GM12878 (cell line): ENCODE results near the gene TDRD10. TPM values are rescaled to one million over a fixed set of nuclear protein-coding genes. Genes with fewer than 3 reads are reported as not detected.

Experiments used
- ATAC-seq: fragments of 200-7000 bp; cut with Tn5 transposase; 3 replicates; pipeline ENCODE4 v1.9.1; 2020; ENCODE audit warnings: mild to moderate bottlenecking, moderate library complexity
- BruUV-seq: library from RNA; stranded (reverse); fragments of 400-500 nt; replicated peaks from 2 replicates; lab custom pipeline; 2021; lab: Mats Ljungman, UMichigan
- CTCF ChIA-PET: fragments of 300-600 bp; sonication (Branson Sonifier 250); formaldehyde crosslinking; extraction: SDS; loops from one replicate; lab custom pipeline; 2021; ENCODE audit warnings: inconsistent platforms; lab: Yijun Ruan, JAX
- POLR2A ChIA-PET: fragments of 350-600 bp; formaldehyde crosslinking; extraction: SDS; loops from one replicate; lab custom pipeline; 2021; ENCODE audit warnings: inconsistent platforms; lab: Charles Lee
- RAD21 ChIA-PET: fragments of 300-600 bp; sonication (Branson Sonifier 250); formaldehyde crosslinking; loops from one replicate; lab custom pipeline; 2023; ENCODE audit warnings: antibody characterized with exemption; ENCODE audit not compliant: unreplicated experiment; lab: Charles Lee
- SMC1A ChIA-PET: fragments of 300-600 bp; sonication (Branson Sonifier 250); formaldehyde crosslinking; loops from one replicate; lab custom pipeline; 2023; ENCODE audit not compliant: unreplicated experiment, uncharacterized antibody; lab: Charles Lee
- DNase-seq: peaks from one replicate; pipeline ENCODE4 v3.0.0-alpha.2; 2011; ENCODE audit warnings: low read depth, low spot score
- FAIRE-seq: peaks from 3 replicates; lab custom pipeline; 2011; peaks lifted over from hg19 to GRCh38; lab: Jason Lieb, UNC
- H2AFZ ChIP-seq: 2 replicates; pipeline ENCODE4 v1.6.0; 2011; ENCODE audit warnings: low read depth, low read length, control low read depth; ENCODE audit not compliant: control insufficient read depth
- H3K27ac ChIP-seq: 2 replicates; pipeline ENCODE4 v1.5.1; 2011; ENCODE audit warnings: control low read depth; ENCODE audit not compliant: control insufficient read depth, insufficient read depth
- H3K27me3 ChIP-seq, 2 experiments: replicated peaks in 1 of 2; 2 replicates each; pipeline versions ENCODE4 v1.6.0 to v1.6.1; 2011; ENCODE audit warnings: low read length in 1 of 2; ENCODE audit not compliant: control insufficient read depth in 2 of 2, insufficient read depth in 2 of 2
- H3K36me3 ChIP-seq, 2 experiments: 2 replicates each; pipeline ENCODE4 v1.5.1; 2011; ENCODE audit warnings: low read length in 1 of 2; ENCODE audit not compliant: control insufficient read depth in 2 of 2, insufficient read depth in 2 of 2
- H3K4me1 ChIP-seq: 2 replicates; pipeline ENCODE4 v1.6.1; 2011; ENCODE audit warnings: mild to moderate bottlenecking, low read length, moderate library complexity, mixed read lengths; ENCODE audit not compliant: control insufficient read depth, insufficient read depth
- H3K4me2 ChIP-seq: 2 replicates; pipeline ENCODE4 v1.6.0; 2011; ENCODE audit warnings: control low read depth; ENCODE audit not compliant: control insufficient read depth, insufficient read depth
- H3K4me3 ChIP-seq: fragments of 200-600 bp; sonication (generic); 2 replicates; pipeline ENCODE4 v1.5.1; 2016
- H3K79me2 ChIP-seq: 2 replicates; pipeline ENCODE4 v1.6.0; 2011; ENCODE audit warnings: low read length; ENCODE audit not compliant: control insufficient read depth, insufficient read depth
- H3K9ac ChIP-seq: 2 replicates; pipeline ENCODE4 v1.8.0; 2011; ENCODE audit warnings: low read length, control low read depth, mixed read lengths; ENCODE audit not compliant: control insufficient read depth, insufficient read depth
- H3K9me3 ChIP-seq: replicated peaks from 3 replicates; pipeline ENCODE4 v1.5.1; 2011; ENCODE audit warnings: mild to moderate bottlenecking, low read length; ENCODE audit not compliant: control insufficient read depth, insufficient read depth
- H4K20me1 ChIP-seq: 2 replicates; pipeline ENCODE4 v1.6.0; 2011; ENCODE audit not compliant: control insufficient read depth, insufficient read depth
- CEBPB ChIP-seq, 2 experiments: fragments of 150-350 bp in 1 of 2; IDR thresholded peaks; 2 replicates each; pipeline ENCODE4 v1.6.1; 2012 to 2014; ENCODE audit warnings: low read depth in 2 of 2, low read length in 2 of 2, borderline replicate concordance in 1 of 2, inconsistent platforms in 1 of 2
- NRF1 ChIP-seq: conservative IDR thresholded peaks from 2 replicates; pipeline ENCODE4 v1.6.1; 2011; ENCODE audit warnings: mild to moderate bottlenecking, low read depth, low read length, improper control_type of control experiment
- POLR2AphosphoS2 ChIP-seq: IDR thresholded peaks from 2 replicates; pipeline ENCODE4 v1.6.1; 2011; ENCODE audit warnings: low read depth, mild to moderate bottlenecking, low read length, improper control_type of control experiment, moderate library complexity
- WGBS: methylation state at CpG from one replicate; pipeline ENCODE4 v1.1.6; 2016; ENCODE audit warnings: low lambda C conversion rate; ENCODE audit not compliant: insufficient replicate concordance, insufficient coverage; ENCODE audit errors: missing lambda C conversion rate; 5-methylcytosine and 5-hydroxymethylcytosine counted together
- in situ Hi-C: fragments of 300-500 bp; cut with MboI; formaldehyde crosslinking; loops from 9 replicates; pipeline ENCODE4 v1.14.3; 2018; ENCODE audit warnings: mixed read lengths
- intact Hi-C: fragments of 100-400 bp; cut with micrococcal nuclease; formaldehyde crosslinking; loops from one replicate; pipeline ENCODE4 v1.14.2; 2022; ENCODE audit not compliant: unreplicated experiment
- polyA plus RNA-seq, 11 experiments: library from polyadenylated mRNA; depleted of rRNA in 4 of 11; unstranded in 6 of 11; stranded (reverse) in 5 of 11; fragments of >200 nt; fragmentation: Nextera tagmentation in 4 of 11; fragmentation: Illumina TruSeq in 1 of 11; extraction: Ambion mirVana in 4 of 11; extraction: Trizol in 1 of 11; gene quantifications; 1 replicate in 1 of 11; 2 replicates in 10 of 11; pipeline versions ENCODE4 v1.2.1 to v1.2.3, GENCODE V29; 2011 to 2016; ENCODE audit warnings: inconsistent platforms in 2 of 11, missing spikeins in 2 of 11, low read depth in 1 of 11
- total RNA-seq, 4 experiments: library from RNA; depleted of rRNA in 3 of 4; stranded (reverse); fragments of >200 nt in 3 of 4; fragmentation: Illumina TruSeq in 1 of 4; extraction: Trizol in 1 of 4; gene quantifications; 2 replicates each; pipeline versions ENCODE4 v1.2.1 to v1.2.3, GENCODE V29; 2013 to 2021
- TF ChIP-seq, protein P1 (sequence below): fragments of 450-650 bp; IDR thresholded peaks from 2 replicates; pipeline ENCODE4 v1.6.1; 2016; ENCODE audit warnings: mild to moderate bottlenecking, moderate library complexity, borderline replicate concordance

TDRD10 gene
- total and polyA plus RNA-seq, 10 of the 15 experiments (the other 5 are each of a cell fraction or from before 2014, with no cell fraction given): not detected

GRCh38 chr1:154500533-154500932 is 1.5 kb upstream of the TDRD10 start (continued):
- no peak for TF ChIP-seq POLR2AphosphoS2
- TF ChIP-seq, protein P1, sequence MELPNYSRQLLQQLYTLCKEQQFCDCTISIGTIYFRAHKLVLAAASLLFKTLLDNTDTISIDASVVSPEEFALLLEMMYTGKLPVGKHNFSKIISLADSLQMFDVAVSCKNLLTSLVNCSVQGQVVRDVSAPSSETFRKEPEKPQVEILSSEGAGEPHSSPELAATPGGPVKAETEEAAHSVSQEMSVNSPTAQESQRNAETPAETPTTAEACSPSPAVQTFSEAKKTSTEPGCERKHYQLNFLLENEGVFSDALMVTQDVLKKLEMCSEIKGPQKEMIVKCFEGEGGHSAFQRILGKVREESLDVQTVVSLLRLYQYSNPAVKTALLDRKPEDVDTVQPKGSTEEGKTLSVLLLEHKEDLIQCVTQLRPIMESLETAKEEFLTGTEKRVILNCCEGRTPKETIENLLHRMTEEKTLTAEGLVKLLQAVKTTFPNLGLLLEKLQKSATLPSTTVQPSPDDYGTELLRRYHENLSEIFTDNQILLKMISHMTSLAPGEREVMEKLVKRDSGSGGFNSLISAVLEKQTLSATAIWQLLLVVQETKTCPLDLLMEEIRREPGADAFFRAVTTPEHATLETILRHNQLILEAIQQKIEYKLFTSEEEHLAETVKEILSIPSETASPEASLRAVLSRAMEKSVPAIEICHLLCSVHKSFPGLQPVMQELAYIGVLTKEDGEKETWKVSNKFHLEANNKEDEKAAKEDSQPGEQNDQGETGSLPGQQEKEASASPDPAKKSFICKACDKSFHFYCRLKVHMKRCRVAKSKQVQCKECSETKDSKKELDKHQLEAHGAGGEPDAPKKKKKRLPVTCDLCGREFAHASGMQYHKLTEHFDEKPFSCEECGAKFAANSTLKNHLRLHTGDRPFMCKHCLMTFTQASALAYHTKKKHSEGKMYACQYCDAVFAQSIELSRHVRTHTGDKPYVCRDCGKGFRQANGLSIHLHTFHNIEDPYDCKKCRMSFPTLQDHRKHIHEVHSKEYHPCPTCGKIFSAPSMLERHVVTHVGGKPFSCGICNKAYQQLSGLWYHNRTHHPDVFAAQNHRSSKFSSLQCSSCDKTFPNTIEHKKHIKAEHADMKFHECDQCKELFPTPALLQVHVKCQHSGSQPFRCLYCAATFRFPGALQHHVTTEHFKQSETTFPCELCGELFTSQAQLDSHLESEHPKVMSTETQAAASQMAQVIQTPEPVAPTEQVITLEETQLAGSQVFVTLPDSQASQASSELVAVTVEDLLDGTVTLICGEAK: no peak

GRCh38 chr1:154501423-154502065 is 475 bp upstream of the TDRD10 start:
- no peak overlapping the region for H3K4me3 ChIP-seq
- no peak overlapping the region; the same call in 1 of the 2 replicates for H2AFZ ChIP-seq
- peak in 1 of 2 experiments; percentile 57; a peak in 1 of 4 replicates for TF ChIP-seq CEBPB (IDR thresholded peaks at IDR 0.05; ENCODE audit: borderline replicate concordance in 1 of 2, low read depth in 2 of 2, low read length in 2 of 2)
- no peak for TF ChIP-seq NRF1
- RAD21 ChIA-PET: no interaction called here
- no peak for ATAC-seq
- in situ Hi-C loops (no loop called here), intact Hi-C loops (no loop called here)
- CTCF ChIA-PET: no interaction called here
- H3K4me2 ChIP-seq: peak overlapping the region; percentile 31; the same call in 1 of the 2 replicates
- no peaks in the 10 kb centered on the region; the same call in 2 of the 3 replicates for H3K9me3 ChIP-seq
- DNase-seq: no peak
- no peak overlapping the region for H3K27ac ChIP-seq
- no peak for FAIRE-seq
- SMC1A ChIA-PET: interaction anchor here (1.1 kb wide), 1 partner anchor 9 kb away, joined by 3 read pairs; no protein-coding TSS in a partner anchor
- peaks cover 6 to 10% of the 10 kb centered on the region in 2 experiments for H3K27me3 ChIP-seq
- 27% methylated on average over 51 of the region's 54 CpGs for WGBS
- BruUV-seq: no TSS peak
- H4K20me1 ChIP-seq: no peaks in the 10 kb centered on the region
- H3K9ac ChIP-seq: no peak overlapping the region
- no peaks in the 10 kb centered on the region for H3K36me3 ChIP-seq
- POLR2A ChIA-PET: no interaction called here
- peaks cover 10% of the 10 kb centered on the region; the same call in 1 of the 2 replicates for H3K4me1 ChIP-seq
- no peaks in the 10 kb centered on the region for H3K79me2 ChIP-seq
